HEK293 (cell line): Measurements from ENCODE around the gene SH3BGRL3.

Experiments
- ATF2 ChIP-seq: fragments of 450-650 bp; formaldehyde crosslinking; IDR thresholded peaks from 2 replicates; pipeline ENCODE4 v1.5.1; 2016; ENCODE audit warnings: missing biosample characterization, missing genetic modification characterization, low read depth
- CTCF ChIP-seq: fragments of 450-650 bp; formaldehyde crosslinking; IDR thresholded peaks from 2 replicates; pipeline ENCODE4 v1.5.1; 2016; ENCODE audit warnings: missing biosample characterization, missing genetic modification characterization
- IKZF3 ChIP-seq: fragments of 450-650 bp; IDR thresholded peaks from 2 replicates; pipeline ENCODE4 v1.5.0; 2018; ENCODE audit warnings: missing biosample characterization, mild to moderate bottlenecking, missing genetic modification characterization, moderate library complexity
- KLF9 ChIP-seq: fragments of 450-650 bp; formaldehyde crosslinking; IDR thresholded peaks from 2 replicates; pipeline ENCODE4 v1.5.1; 2016; ENCODE audit warnings: missing biosample characterization, missing genetic modification characterization, low read depth
- REST ChIP-seq: fragments of 450-650 bp; formaldehyde crosslinking; IDR thresholded peaks from 2 replicates; pipeline ENCODE4 v1.5.1; 2016; ENCODE audit warnings: missing biosample characterization, missing genetic modification characterization
- ZBTB17 ChIP-seq: fragments of 450-650 bp; formaldehyde crosslinking; IDR thresholded peaks from 2 replicates; pipeline ENCODE4 v1.5.1; 2016; ENCODE audit warnings: missing biosample characterization, missing genetic modification characterization
- ZBTB48 ChIP-seq: fragments of 450-650 bp; formaldehyde crosslinking; IDR thresholded peaks from 2 replicates; pipeline ENCODE4 v1.5.1; 2016; ENCODE audit warnings: missing biosample characterization, missing genetic modification characterization
- TF ChIP-seq, protein P1 (sequence below): fragments of 450-650 bp; formaldehyde crosslinking; IDR thresholded peaks from 2 replicates; pipeline ENCODE4 v1.5.1; 2017; ENCODE audit warnings: missing biosample characterization, missing genetic modification characterization

DNA sequence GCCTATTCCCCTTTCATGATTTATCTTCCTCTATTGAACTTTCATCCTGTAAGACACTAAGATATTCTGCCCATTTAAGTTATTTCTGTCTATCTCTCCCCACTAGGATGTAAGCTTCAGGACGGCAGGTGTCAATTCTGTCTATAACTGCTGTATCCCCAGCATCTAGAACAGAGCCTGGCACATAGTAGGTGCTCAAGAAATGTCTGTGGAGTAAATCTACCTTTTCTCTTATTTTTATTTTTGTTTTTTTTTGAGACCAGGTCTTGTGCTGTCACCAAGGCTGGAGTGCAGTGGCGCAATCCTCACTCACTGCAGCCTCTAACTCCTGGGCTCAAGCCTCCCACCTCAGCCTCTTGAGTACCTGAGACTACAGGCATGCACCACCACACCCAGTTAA, 43.5 kb downstream of the SH3BGRL3 start:
- TF ChIP-seq CTCF, result no peak
- no peak for TF ChIP-seq ZBTB48 (tag by site-specific recombination)
- no peak for TF ChIP-seq REST
- no peak for TF ChIP-seq IKZF3 (tag by site-specific recombination)
- no peak for TF ChIP-seq ZBTB17 (tag by site-specific recombination)
- no peak for TF ChIP-seq ATF2
- TF ChIP-seq, protein P1, sequence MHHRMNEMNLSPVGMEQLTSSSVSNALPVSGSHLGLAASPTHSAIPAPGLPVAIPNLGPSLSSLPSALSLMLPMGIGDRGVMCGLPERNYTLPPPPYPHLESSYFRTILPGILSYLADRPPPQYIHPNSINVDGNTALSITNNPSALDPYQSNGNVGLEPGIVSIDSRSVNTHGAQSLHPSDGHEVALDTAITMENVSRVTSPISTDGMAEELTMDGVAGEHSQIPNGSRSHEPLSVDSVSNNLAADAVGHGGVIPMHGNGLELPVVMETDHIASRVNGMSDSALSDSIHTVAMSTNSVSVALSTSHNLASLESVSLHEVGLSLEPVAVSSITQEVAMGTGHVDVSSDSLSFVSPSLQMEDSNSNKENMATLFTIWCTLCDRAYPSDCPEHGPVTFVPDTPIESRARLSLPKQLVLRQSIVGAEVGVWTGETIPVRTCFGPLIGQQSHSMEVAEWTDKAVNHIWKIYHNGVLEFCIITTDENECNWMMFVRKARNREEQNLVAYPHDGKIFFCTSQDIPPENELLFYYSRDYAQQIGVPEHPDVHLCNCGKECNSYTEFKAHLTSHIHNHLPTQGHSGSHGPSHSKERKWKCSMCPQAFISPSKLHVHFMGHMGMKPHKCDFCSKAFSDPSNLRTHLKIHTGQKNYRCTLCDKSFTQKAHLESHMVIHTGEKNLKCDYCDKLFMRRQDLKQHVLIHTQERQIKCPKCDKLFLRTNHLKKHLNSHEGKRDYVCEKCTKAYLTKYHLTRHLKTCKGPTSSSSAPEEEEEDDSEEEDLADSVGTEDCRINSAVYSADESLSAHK, result no peak
- TF ChIP-seq KLF9 (tag by site-specific recombination), result no peak
